Stimulated activated CD4-positive, alpha-beta T cell treated with anti-CD3 and anti-CD28 coated beads, TNF-alpha, amount 100 ng/mL, for 24 hours (primary cell): Measurements from ENCODE around the gene KIRREL3.

Experiments
- DNase-seq, 3 experiments: peaks; one replicate each; pipeline ENCODE4 v3.0.0-alpha.2; 2020; ENCODE audit warnings: low read depth in 3 of 3

KIRREL3 gene

DNA sequence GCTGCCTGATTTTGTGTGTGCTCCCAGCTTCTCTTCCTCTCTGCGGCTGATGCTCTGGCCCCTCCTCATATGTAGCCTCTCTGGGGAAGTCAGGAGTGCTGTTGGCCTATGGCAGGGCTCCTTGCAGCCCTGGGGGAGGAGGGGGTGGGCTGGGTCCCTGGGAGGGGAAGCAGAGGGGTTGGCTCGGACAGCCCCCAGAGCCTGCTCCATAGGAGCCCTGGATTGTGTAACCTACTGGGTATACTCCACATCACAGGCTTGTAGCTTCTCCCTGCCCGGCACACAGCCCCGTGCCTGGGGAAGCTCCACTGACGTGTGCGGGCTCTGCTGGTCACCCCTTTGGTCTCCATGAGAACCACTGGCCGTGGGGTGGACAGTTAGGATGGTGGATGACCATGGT is 531.3 kb downstream of the KIRREL3 start:
- DNase-seq: no peak

- no peak for DNase-seq
Observed at GRCh38 chr11:126468102-126468521, 532.5 kb downstream of the KIRREL3 start.

DNA sequence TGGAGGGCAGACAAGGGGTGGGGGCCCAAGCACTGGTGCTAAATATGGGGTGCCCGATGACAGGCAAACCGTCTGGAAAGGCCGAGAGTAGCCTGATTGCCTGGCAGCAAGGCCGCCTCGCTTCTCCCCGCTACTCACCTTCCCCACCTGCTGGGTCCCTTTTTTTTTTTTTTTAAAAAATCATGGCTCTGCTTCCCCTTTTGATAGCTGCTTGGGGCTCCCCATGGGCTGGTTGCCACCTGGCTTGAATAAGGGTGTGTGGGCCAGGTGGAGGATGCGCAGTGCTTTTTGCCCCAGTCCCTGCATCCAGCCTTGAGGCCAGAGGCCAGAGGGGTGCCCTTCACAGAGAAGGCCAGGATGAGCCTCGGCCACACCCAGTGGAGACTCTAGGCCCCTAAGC is 533.1 kb downstream of the KIRREL3 start:
- DNase-seq: no peak

GRCh38 chr11:126467046-126467370 is 533.6 kb downstream of the KIRREL3 start:
- DNase-seq: no peak

DNA sequence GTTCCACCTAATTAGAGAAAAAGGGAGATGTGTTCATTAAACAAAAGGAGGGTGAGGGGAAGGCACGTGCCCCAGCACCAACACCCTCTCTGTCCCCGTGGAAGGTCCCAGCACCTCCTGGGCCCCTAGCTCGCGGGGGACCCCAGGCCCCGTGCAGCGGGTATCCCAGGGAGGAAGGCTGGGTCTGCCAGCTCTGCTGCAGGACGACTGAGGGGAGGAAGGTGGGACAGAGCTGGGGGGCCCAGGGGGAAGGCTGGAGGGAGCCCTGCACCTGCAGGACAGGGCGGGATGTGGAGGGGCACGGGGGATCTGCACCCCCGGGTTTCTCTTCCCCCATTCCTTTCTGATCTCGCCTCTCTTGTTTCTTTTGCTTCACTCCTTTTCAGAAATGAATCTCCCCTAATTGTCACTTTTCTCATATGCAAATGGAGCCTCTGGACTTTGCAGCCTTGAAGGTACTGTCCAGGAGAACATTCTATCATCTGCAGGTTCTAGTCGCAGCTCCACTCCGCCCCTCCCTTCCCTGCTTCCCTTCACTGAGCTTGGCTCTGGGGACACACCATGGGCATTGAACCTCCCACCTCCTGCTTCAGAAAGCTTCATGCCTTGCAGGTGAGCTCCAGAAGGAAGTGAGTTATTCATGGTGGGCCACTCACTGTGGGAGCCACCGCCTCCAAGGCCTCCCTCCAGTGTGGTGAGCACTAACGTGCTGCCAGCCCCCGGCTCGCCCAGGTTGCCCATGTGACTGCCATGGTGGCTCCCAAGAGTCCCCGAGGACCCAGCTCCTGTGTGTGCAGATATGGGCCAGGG is 534.1 kb downstream of the KIRREL3 start:
- no peak for DNase-seq

DNA sequence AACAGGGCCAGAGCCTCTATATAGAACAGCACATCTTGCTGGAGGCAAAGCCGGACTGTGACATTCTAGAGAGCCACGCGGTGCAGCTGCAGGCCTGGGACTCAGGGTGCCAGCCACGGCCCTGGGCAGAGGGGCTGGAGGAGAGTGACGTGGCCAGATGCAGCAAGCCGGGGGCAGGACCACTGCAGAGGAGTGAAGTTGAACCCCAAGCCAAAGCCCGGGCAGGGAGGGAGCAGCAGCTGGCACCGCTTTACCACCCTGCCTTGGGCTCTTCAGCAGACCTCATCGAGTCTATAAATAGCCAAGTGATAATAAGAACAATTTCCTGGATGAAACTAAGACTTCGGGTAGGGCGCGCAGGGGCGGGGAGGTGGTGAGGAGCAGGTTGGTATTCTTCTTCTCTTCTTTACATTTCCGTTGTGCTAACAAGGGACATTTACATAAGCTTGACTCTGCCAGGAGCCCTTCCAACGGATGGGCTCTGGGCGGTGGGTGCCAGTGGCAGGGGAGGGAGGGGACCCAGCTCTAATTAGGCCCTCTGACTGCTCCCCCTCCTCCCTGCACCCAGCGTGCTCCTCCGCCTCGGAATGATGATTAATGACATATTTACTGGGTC is 534.9 kb downstream of the KIRREL3 start:
- DNase-seq: no peak

DNA sequence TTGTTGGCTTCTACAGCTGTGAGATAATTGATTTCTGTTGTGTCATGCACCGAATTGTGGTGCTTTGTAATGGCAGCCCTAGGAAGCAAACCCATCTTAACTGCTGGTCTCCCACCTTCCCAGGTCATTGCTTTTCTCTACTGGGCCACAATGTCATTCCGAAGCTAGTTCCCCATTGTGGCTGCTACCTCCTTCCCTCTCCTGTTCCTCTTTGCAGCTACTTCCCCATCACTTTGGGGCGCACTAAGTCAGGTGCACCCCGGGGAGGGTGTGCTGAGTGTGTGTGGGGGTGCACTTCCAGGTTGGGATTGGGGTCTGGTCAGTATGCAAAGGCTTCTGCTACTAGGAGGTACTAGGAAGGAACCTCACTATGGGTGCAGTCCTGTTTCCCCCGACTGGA is 535.8 kb downstream of the KIRREL3 start:
- DNase-seq: no peak

GRCh38 chr11:126462422-126462821 is 538.1 kb downstream of the KIRREL3 start:
- no peak for DNase-seq

DNA sequence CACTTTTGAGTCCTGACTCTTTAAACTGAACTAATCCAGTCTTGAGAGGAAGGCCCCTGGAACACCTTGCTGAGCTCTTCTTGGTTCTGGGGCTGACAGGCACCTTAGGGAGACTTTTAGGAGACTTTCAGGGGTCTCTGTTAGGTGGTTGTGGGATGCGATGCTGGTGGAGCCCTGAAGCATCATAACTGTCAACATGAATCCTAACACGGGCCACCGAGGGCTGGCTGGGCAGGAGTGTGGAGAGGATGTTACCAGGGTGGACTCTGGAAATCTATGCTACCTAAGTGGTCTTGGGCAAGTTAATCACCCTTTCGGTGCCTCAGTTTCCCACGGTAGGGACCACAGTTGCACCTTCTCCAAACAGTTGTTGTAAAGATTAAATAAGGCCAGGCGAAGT is 538.6 kb downstream of the KIRREL3 start:
- DNase-seq: no peak

DNA sequence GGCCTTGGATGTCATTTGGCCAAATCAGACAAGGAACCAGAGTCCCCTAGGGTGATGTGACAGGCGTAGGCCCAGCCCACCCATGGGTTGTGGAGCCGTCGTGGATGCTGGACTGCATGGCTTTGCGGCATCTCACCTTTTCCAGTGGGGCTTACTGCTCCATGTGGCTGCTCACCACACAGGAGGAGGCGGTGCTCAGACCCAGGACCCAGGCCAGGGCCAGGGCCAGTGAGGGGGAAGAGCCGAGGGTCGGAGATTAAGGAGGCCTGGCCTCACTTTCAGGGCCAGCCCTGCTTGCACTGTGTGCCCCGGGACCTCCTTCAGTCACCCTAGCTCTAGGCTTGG is 539.5 kb downstream of the KIRREL3 start:
- no peak for DNase-seq

DNA sequence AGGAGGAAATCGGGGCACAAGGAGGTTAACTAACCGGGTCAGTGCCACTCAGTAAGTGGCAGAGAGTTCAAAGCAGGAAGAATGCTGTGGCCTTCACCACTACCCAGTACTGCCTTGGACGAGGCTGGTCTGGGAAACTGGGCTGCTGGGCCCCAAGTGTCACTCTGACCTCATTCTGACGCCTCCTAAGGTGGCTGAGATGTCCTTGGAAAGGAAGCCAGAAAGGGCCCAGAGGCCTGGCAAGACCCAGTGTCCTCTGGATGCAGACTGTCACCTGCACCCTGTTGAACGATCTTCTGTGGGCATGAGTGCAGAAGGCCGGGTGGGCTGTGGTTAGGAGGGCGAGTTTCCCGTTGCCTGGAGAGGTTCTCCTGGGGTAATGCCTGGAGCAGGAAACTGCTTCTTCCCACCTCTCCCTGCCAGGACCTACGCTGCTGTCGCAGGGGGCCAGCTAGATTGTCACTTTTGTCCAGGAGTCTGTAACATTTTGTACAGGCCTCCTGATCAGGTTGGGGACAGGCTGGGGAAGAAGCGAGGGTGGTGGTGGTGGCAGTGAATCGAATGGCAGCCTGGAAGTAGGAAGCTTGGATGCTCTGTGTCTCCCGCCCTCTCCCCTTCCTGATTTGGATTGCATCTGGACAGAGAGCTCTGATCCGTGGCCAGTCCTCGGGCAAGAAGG is 540.0 kb downstream of the KIRREL3 start:
- DNase-seq: no peak

DNA sequence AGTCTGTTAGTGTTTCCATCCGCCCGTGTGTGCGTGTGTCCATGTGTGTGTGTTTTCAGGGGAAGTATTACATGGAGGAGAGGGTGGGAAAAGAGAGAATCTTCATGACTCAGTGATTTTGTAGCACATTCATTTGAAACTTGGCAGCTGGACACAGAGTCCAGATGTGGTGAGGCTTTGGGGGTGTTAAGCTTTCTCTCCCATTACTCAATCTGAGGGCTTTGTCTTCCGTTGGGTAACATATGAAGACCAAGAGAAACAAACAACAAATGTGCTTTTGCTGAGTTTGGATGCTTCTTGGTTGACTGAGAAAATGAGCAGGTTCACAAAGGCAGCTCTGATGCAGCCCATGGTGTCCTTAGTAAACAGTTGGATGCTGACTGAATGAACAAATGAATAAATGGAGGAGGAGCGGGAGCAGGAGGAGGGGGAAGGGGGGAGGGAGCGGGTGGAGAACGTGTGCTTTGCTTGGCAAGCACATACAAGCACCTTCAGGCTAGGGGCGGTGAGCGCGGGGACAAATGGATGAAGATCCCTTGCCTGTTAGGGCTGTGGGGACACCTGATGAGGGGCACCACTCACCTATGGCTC is 540.8 kb downstream of the KIRREL3 start:
- no peak for DNase-seq

GRCh38 chr11:126457817-126458216 is 542.8 kb downstream of the KIRREL3 start:
- no peak for DNase-seq

GRCh38 chr11:126456783-126457542 is 543.6 kb downstream of the KIRREL3 start:
- DNase-seq: no peak

- DNase-seq: no peak
Observed at GRCh38 chr11:126456089-126456488, 544.5 kb downstream of the KIRREL3 start.

GRCh38 chr11:126452241-126453101 is 548.1 kb downstream of the KIRREL3 start:
- DNase-seq: no peak

- DNase-seq: no peak
Observed at GRCh38 chr11:126451211-126451802, 549.3 kb downstream of the KIRREL3 start.

DNA sequence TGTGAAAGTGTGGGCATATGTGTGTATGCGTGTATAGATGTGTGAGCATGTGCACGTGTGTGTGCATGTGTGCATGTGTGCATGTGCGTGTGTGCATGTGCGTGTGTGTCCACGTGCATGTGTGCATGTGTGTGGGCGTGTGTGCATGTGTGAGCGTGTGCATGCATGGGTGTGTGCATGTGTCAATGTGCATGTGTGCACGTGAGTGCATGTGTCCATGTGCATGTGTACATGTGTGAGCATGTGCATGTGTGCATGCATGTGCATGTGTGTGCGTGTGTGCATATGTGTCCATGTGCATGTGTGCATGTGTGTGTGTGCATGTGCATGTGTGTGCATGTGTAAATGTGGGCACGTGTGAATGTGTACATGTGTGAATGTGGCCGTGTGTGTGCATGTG is 549.8 kb downstream of the KIRREL3 start:
- no peak for DNase-seq

- DNase-seq: no peak
Observed at GRCh38 chr11:126450198-126450597, 550.4 kb downstream of the KIRREL3 start.

DNA sequence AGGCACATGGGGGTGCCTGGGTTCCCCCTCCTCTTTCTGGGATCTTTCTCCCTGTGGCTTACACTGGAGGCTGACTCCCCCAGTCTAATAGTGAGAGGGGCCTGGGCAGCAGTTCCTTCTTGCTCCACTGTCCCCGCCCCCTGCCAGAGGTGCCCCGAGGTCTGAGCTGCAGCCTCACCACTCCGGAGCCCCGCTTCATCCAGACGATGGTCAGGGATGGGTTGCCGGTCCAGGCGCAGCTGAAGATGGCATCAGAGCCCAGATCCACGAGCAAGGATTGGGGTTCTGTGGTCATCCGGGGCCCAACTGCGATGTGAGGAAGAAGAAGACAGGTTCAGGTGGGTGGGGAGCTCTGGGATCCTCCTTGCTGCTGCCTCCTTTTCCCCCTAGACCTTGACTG is 554.0 kb downstream of the KIRREL3 start:
- DNase-seq: no peak

GRCh38 chr11:126444072-126444471 is 556.5 kb downstream of the KIRREL3 start:
- no peak for DNase-seq
